GM19099 (cell line): ENCODE data around the gene SPG7.

Experiments
- POLR2A ChIP-seq: IDR thresholded peaks from 3 replicates; pipeline ENCODE4 v1.6.1; 2011; ENCODE audit warnings: low read depth; ENCODE audit not compliant: insufficient read length; ENCODE audit errors: extremely low read depth

Gene SPG7

DNA sequence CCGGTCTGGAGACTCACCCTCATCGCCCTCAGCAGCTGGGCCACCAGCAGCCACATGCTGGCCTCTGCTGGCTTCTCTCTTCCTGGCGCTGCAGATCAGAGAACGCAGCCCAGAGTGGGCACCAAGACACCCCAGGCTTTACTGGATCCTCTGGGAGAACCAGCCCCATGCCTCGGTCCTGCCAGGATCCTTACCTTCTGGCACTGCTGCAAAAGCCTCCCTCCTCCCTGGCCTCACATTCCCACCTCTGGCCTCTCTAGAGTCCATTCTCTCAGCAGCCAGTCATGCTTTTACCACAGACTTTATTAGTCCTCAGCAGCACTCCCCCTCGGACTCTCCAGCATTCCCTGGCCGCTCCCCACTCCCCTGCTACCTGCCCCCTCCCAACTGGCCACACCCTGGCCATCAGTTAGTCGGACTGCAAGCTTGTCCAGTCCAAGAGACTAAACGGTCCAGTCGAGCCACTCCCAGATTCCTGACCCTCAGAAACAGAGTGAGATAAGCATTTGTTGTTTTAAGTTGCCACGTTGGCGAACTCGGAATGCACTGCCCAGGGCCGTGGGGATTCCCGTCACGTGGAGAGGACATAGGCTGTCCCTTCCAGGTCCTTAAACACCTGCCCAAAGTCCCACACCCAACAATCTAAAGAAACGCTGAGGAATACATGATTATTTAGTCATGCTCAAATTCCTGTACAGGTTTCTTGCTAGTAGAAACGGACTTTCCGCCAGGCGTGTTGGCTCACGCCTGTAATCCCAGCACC lies 5.9 kb upstream of the SPG7 start:
- no peak for TF ChIP-seq POLR2A

GRCh38 chr16:89504091-89504490 lies 4.1 kb upstream of the SPG7 start:
- no peak for TF ChIP-seq POLR2A

- peak; percentile 82 for TF ChIP-seq POLR2A
Measured at GRCh38 chr16:89505204-89506112, 2.7 kb upstream of the SPG7 start.

GRCh38 chr16:89506113-89506504 lies 2.1 kb upstream of the SPG7 start:
- TF ChIP-seq POLR2A = no peak

DNA sequence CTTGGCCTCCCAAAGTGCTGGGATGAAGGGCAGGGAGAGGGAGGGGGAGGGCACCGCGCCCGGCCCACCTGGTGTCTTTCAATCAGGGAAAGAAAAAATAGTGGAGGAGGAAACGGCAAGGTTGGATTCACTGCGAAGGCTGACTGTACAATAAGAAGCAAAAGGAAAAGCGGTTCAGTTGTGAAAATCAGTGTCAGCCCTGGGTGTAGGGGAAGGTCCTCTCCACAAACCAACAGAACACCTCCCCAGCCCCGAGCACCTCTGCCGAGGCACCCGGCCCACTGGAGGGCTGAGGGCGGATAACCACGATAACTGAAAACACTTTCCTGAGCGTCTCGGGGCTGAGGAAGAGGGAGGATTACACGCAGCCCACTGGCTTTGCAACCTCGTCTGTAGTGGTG lies 1.4 kb upstream of the SPG7 start:
- no peak for TF ChIP-seq POLR2A

GRCh38 chr16:89507214-89507833 lies 879 bp upstream of the SPG7 start:
- no peak for TF ChIP-seq POLR2A

- no peak for TF ChIP-seq POLR2A
Measured at GRCh38 chr16:89510526-89510925, 2.3 kb downstream of the SPG7 start.

DNA sequence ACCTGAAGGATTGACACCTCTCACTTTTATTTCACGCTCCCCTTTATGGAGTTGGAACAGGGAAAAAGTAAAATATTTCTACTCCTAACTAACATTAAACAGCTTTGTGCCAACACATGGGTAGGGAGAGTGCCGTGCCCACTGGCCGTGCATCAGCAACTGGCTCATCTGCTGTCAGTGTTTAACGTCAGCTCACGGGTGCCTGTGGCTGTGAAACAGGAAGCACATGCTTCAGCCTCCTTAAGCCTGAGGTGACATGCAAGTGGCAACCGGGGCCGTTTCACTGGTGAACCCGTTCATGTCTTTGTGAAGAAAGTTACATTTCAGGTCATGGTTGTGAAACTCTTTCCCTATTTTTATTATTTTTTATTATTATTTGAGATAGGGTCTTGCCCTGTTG lies 3.2 kb downstream of the SPG7 start:
- TF ChIP-seq POLR2A = no peak

DNA sequence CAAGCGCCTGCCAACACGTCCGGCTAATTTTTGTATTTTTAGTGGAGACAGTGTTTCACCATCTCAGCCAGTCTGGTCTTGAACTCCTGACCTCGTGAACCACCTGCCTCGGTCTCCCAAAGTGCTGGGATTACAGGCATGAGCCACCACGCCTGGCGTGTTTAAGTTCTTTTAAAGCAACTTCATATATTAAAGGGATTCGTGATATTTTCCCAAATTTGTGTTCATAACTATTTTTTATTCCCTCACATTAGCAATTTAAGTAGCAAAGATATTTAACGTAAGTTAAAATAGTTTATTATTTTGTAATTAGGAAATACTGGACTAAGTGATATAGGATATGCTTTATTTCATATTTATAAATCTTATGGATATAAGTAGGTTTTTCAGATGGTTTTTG lies 4.2 kb downstream of the SPG7 start:
- no peak for TF ChIP-seq POLR2A

GRCh38 chr16:89517128-89517527 lies 8.9 kb downstream of the SPG7 start:
- TF ChIP-seq POLR2A = no peak

DNA sequence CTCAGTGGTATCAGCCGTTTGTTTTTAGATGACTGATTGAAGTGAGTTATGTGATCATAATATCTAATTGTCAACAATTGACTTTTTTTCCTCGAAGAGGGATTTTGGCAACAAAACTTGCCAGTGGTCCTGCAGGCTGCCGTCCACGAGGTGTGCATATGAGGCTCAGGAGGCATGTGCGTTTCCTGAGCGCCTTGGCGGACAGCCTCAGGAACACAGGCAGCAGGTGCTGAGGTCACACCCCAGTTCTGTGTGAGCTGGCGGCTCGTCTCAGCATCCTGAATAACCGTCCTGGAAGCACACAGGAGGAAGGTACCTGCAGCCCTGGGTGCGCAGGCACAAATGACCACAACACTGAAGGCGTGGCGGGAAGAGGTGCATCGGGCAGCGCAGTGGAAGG lies 11.7 kb downstream of the SPG7 start:
- no peak for TF ChIP-seq POLR2A

DNA sequence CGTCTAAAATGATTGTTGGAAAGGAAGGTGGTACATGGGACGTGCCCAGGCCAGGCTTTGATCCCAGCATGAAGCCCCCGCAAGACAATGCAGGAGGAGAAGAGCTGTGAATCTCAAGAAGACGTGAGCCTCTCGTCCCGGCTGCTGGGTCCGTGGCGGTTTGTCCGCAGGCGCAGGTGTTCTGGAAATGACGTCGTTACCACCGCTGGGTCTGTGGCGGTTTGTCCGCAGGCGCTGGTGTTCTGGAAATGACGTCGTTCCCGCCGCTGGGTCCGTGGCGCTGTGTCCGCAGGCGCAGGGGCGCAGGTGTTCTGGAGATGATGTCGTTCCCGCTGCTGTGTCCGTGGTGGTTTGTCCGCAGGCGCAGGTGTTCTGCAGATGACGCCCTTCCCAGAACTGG lies 14.1 kb downstream of the SPG7 start:
- TF ChIP-seq POLR2A = no peak

- TF ChIP-seq POLR2A = no peak
Measured at GRCh38 chr16:89523680-89524344, 15.6 kb downstream of the SPG7 start.

DNA sequence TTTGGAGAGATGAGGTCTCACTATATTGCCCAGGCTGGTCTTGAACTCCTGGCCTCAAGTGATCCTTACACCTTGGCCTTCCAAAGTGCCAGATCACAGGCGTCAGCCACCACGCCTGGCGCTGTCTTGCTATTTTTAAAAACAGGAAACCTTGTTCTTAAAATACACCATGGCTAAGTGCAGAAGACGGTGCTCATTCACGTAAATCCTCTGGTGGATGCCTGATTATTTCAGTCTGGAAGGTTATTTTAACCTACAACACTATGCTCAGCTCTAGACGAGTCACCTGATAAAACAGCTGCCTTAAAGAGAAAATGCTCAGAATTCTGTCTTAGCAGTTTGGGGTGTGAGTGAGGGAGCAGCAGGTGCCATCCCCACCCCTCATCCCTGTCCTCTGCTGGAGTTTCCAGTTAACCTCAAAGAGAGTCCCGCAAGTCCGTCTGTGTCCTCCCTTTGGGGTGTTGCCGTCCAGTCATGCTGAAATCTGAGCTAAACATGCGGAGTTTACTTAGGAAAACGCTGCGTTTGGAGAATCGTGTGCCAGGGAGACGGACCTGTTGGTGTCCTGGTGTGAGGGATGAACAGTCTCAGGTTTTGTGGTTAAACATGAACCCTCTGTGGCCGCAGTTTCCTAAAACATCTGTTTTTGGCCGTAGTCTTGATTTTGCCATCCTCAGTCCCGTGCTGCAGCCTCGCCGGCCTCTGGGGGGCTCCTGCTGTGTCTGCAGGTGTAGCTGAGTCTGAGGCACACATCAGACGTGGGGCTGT lies 17.1 kb downstream of the SPG7 start:
- TF ChIP-seq POLR2A = no peak
